Trophoblast cell (in vitro differentiated cells and primary cell): ENCODE measurements around the gene KLK4.

Experiments
- DNase-seq, 2 donors: peaks; one replicate each; pipeline ENCODE4 v3.0.0-alpha.2; 2016
- H2AFZ ChIP-seq: 2 replicates; pipeline ENCODE4 v1.6.1; 2013; ENCODE audit warnings: low read length, moderate library complexity, mild to moderate bottlenecking; ENCODE audit not compliant: insufficient read depth, poor library complexity
- H2AK5ac ChIP-seq: 2 replicates; pipeline ENCODE4 v1.6.1; 2013; ENCODE audit warnings: mild to moderate bottlenecking, low read length
- H2BK120ac ChIP-seq: 2 replicates; pipeline ENCODE4 v1.6.1; 2013; ENCODE audit warnings: low read length, mild to moderate bottlenecking, moderate library complexity; ENCODE audit not compliant: insufficient read depth, poor library complexity
- H2BK12ac ChIP-seq: 2 replicates; pipeline ENCODE4 v1.6.1; 2013; ENCODE audit warnings: mild to moderate bottlenecking, low read length, moderate library complexity
- H2BK5ac ChIP-seq: 2 replicates; pipeline ENCODE4 v1.6.1; 2013; ENCODE audit warnings: low read length, low read depth, moderate library complexity, mild to moderate bottlenecking; ENCODE audit not compliant: poor library complexity
- H3K14ac ChIP-seq: 2 replicates; pipeline ENCODE4 v1.6.1; 2013; ENCODE audit warnings: mild to moderate bottlenecking, low read length
- H3K18ac ChIP-seq: 2 replicates; pipeline ENCODE4 v1.6.1; 2013; ENCODE audit warnings: mild to moderate bottlenecking, low read length
- H3K23ac ChIP-seq: 2 replicates; pipeline ENCODE4 v1.6.1; 2013; ENCODE audit warnings: low read length
- H3K27ac ChIP-seq: 2 replicates; pipeline ENCODE4 v1.5.1; 2013; ENCODE audit warnings: low read depth, mild to moderate bottlenecking, inconsistent platforms, low read length, moderate library complexity
- H3K27me3 ChIP-seq: 2 replicates; pipeline ENCODE4 v1.6.1; 2013; ENCODE audit warnings: inconsistent platforms, mild to moderate bottlenecking, low read length, moderate library complexity; ENCODE audit not compliant: insufficient read depth
- H3K36me3 ChIP-seq, 2 experiments: 1 replicate in 1 of 2; 2 replicates in 1 of 2; pipeline ENCODE4 v1.6.1; 2013; ENCODE audit warnings: low read length in 2 of 2, mild to moderate bottlenecking in 2 of 2, moderate library complexity in 1 of 2; ENCODE audit not compliant: insufficient read depth in 2 of 2, control insufficient read depth in 1 of 2
- H3K4ac ChIP-seq: 2 replicates; pipeline ENCODE4 v1.6.1; 2013; ENCODE audit warnings: low read depth, mild to moderate bottlenecking, low read length, moderate library complexity
- H3K4me1 ChIP-seq, 2 experiments: 1 replicate in 1 of 2; 2 replicates in 1 of 2; pipeline ENCODE4 v1.6.1; 2013; ENCODE audit warnings: low read length in 2 of 2, mild to moderate bottlenecking in 2 of 2, moderate library complexity in 1 of 2; ENCODE audit not compliant: insufficient read depth in 2 of 2, control insufficient read depth in 1 of 2
- H3K4me2 ChIP-seq: 2 replicates; pipeline ENCODE4 v1.6.1; 2013; ENCODE audit warnings: inconsistent platforms, mild to moderate bottlenecking, low read length, moderate library complexity
- H3K4me3 ChIP-seq: 2 replicates; pipeline ENCODE4 v1.5.1; 2013; ENCODE audit warnings: mild to moderate bottlenecking, low read depth, low read length, inconsistent platforms
- H3K79me1 ChIP-seq: one replicate; pipeline ENCODE4 v1.6.1; 2013; ENCODE audit warnings: low read length
- H3K79me2 ChIP-seq: 2 replicates; pipeline ENCODE4 v1.6.1; 2013; ENCODE audit warnings: low read length, mild to moderate bottlenecking; ENCODE audit not compliant: control insufficient read depth, insufficient read depth, poor library complexity
- H3K9ac ChIP-seq: 2 replicates; pipeline ENCODE4 v1.6.1; 2013; ENCODE audit warnings: mild to moderate bottlenecking, low read length
- H3K9me3 ChIP-seq: 2 replicates; pipeline ENCODE4 v1.6.1; 2013; ENCODE audit warnings: low read depth, mild to moderate bottlenecking, control low read depth, inconsistent platforms, low read length; ENCODE audit not compliant: insufficient read depth
- H4K12ac ChIP-seq: 2 replicates; pipeline ENCODE4 v1.6.1; 2013; ENCODE audit warnings: low read depth, mild to moderate bottlenecking, low read length, moderate library complexity
- H4K8ac ChIP-seq: 2 replicates; pipeline ENCODE4 v1.6.1; 2013; ENCODE audit warnings: low read depth, mild to moderate bottlenecking, low read length, moderate library complexity
- H4K91ac ChIP-seq: one replicate; pipeline ENCODE4 v1.6.1; 2013; ENCODE audit warnings: low read depth, mild to moderate bottlenecking, low read length, moderate library complexity
- WGBS: extraction: QIAGEN DNeasy Blood & Tissue Kit; methylation state at CpG from one replicate; pipeline ENCODE4 v1.1.7; 2013; ENCODE audit warnings: missing lambda C conversion rate; ENCODE audit not compliant: insufficient read length, insufficient coverage; ENCODE audit errors: extremely low coverage; 5-methylcytosine and 5-hydroxymethylcytosine counted together

The KLK4 gene

DNA sequence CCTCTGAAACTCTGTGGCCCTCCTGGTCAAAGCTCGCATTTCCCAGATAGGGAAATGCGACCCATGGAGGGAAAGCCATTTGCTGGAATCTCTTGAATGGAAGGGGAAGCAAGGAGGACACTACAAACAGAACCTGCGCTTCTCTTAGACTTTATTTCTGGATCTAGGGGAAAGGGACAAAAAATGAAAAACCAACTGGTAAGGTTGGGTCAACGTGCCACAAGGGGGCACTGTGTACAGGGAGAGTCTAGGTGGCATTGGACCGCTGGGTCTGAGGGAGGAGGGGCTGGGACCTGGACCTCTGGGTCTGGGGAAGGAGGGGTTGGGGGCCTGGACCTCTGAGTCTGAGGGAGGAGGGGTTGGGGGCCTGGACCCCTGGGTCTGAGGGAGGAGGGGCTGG lies 5.0 kb downstream of the KLK4 start:
- Histone ChIP-seq H2BK12ac (no peak overlapping the region), H3K27me3 (peaks cover 6% of the 10 kb centered on the region), H3K18ac (no peak overlapping the region), H3K9ac (no peak overlapping the region), H2BK5ac (no peak overlapping the region), H4K91ac (no peak overlapping the region), H3K14ac (no peak overlapping the region), H2AFZ (no peak overlapping the region), H4K12ac (no peak overlapping the region), H3K4ac (no peak overlapping the region), H4K8ac (no peak overlapping the region), H2AK5ac (no peak overlapping the region), H3K27ac (no peak overlapping the region), H3K79me1 (no peaks in the 10 kb centered on the region), H3K79me2 (no peaks in the 10 kb centered on the region), H3K23ac (no peak overlapping the region), H2BK120ac (no peak overlapping the region), H3K4me3 (no peak overlapping the region), H3K4me2 (no peak overlapping the region), H3K9me3 (peaks cover 12% of the 10 kb centered on the region), H3K4me1 (peaks cover 0 to 4% of the 10 kb centered on the region in 2 experiments), H3K36me3 (no peaks in the 10 kb centered on the region)
- WGBS: no CpG with 5 or more reads among the region's 5 CpGs
- peak in 1 of 2 donors; percentile 9 for DNase-seq

DNA sequence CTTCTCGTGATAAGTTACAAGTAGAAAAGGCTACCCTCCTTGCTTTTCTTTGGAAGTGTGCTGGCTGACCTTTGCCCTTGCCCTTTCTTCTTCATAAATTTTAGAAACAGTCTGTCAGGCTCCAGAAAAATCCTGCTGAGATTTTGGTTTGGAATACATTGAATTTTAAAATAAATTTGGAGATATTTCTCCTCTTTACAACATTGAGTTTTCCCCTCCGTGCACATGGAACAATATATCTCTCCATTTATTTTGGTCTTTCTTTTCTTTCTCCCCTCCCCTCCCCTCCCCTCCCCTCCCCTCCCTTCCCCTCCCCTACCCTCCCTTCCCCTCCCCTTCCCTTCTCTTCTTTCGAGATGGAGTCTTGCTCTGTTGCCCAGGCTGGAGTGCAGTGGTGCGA lies 8.6 kb downstream of the KLK4 start:
- peaks cover 2% of the 10 kb centered on the region for H3K27me3 ChIP-seq
- H3K14ac ChIP-seq: no peak overlapping the region
- H3K18ac ChIP-seq: no peak overlapping the region
- H3K4me1 ChIP-seq: no peaks in the 10 kb centered on the region
- no peaks in the 10 kb centered on the region for H3K79me1 ChIP-seq
- no peak overlapping the region for H4K12ac ChIP-seq
- H2BK12ac ChIP-seq: no peak overlapping the region
- H2AK5ac ChIP-seq: no peak overlapping the region
- H2BK5ac ChIP-seq: no peak overlapping the region
- no peak overlapping the region for H3K9ac ChIP-seq
- H3K79me2 ChIP-seq: no peaks in the 10 kb centered on the region
- WGBS: no CpG with 5 or more reads among the region's 4 CpGs
- DNase-seq: no peak
- no peak overlapping the region for H3K4me2 ChIP-seq
- H3K4ac ChIP-seq: no peak overlapping the region
- H4K8ac ChIP-seq: no peak overlapping the region
- no peak overlapping the region for H4K91ac ChIP-seq
- H2BK120ac ChIP-seq: no peak overlapping the region
- no peaks in the 10 kb centered on the region for H3K36me3 ChIP-seq
- H3K23ac ChIP-seq: no peak overlapping the region
- no peak overlapping the region for H3K4me3 ChIP-seq
- H3K27ac ChIP-seq: no peak overlapping the region
- no peaks in the 10 kb centered on the region for H3K9me3 ChIP-seq
- H2AFZ ChIP-seq: no peak overlapping the region

DNA sequence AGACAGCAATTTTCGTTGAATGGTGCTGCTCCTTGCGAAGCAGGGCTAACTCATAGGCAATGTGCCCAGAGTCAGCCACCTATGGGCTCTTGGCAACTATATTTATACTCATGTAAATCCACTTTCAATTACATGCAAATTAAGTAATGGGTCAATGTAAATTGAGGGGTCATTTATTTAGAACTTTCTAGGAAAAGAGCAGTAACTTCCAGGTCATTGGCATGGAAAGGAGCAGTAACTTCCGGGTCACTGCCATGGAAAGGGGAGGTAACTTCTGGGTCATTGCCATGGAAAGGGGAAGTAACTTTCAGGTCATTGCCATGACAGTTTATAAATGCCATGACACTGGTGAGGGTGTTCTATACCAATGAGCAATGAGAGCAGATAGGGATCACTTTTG lies 11.6 kb downstream of the KLK4 start:
- Histone ChIP-seq H2AFZ (no peak overlapping the region), H3K79me2 (no peaks in the 10 kb centered on the region), H3K27ac (no peak overlapping the region), H4K8ac (no peak overlapping the region), H3K4ac (no peak overlapping the region), H3K23ac (no peak overlapping the region), H3K4me1 (no peaks in the 10 kb centered on the region), H3K18ac (no peak overlapping the region), H3K27me3 (peaks cover 2% of the 10 kb centered on the region), H3K14ac (no peak overlapping the region), H2BK12ac (no peak overlapping the region), H3K4me3 (no peak overlapping the region), H4K12ac (no peak overlapping the region), H3K9me3 (peaks cover 4% of the 10 kb centered on the region), H3K4me2 (no peak overlapping the region), H2AK5ac (no peak overlapping the region), H4K91ac (no peak overlapping the region), H2BK5ac (no peak overlapping the region), H2BK120ac (no peak overlapping the region), H3K9ac (no peak overlapping the region), H3K36me3 (no peaks in the 10 kb centered on the region), H3K79me1 (no peaks in the 10 kb centered on the region)
- no CpG with 5 or more reads among the region's 3 CpGs for WGBS
- DNase-seq: no peak

DNA sequence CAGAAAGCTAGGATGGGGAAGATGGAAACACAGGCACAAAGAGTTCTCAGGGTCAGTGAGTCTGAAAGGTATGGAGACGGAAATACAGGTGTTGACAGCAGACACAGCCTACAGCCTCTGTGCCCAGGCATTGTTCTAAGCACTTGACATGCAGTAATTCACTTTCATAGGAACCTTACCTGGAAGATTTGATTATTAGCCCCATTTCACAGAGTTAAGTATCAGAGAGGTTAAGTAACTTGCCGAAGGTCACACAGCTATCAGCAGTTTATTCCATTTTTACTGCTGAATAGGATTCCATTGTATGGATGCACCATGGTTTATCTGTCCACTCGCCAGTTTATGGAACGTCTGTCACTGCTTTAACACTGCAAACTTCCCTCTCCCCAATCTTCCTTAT lies 13.2 kb downstream of the KLK4 start:
- H4K91ac ChIP-seq: no peak overlapping the region
- H3K18ac ChIP-seq: no peak overlapping the region
- no peak overlapping the region for H3K23ac ChIP-seq
- H4K8ac ChIP-seq: no peak overlapping the region
- no peak overlapping the region for H2AK5ac ChIP-seq
- no peak for DNase-seq
- H2BK5ac ChIP-seq: no peak overlapping the region
- H3K79me1 ChIP-seq: no peaks in the 10 kb centered on the region
- H3K9me3 ChIP-seq: peaks cover 11% of the 10 kb centered on the region
- no peak overlapping the region for H2BK12ac ChIP-seq
- H3K14ac ChIP-seq: no peak overlapping the region
- H3K4me1 ChIP-seq: no peaks in the 10 kb centered on the region
- H3K4ac ChIP-seq: no peak overlapping the region
- no peak overlapping the region for H3K4me3 ChIP-seq
- no peak overlapping the region for H3K27ac ChIP-seq
- no peak overlapping the region for H3K4me2 ChIP-seq
- H2AFZ ChIP-seq: no peak overlapping the region
- no peaks in the 10 kb centered on the region for H3K79me2 ChIP-seq
- H2BK120ac ChIP-seq: no peak overlapping the region
- peaks cover 2% of the 10 kb centered on the region for H3K27me3 ChIP-seq
- H4K12ac ChIP-seq: no peak overlapping the region
- H3K36me3 ChIP-seq: no peaks in the 10 kb centered on the region
- H3K9ac ChIP-seq: no peak overlapping the region
- no CpG with 5 or more reads among the region's 4 CpGs for WGBS
